Heart right ventricle (tissue), 16 donors: ENCODE data around the gene DNER. TPM values are rescaled to one million over a fixed set of nuclear protein-coding genes. Genes with fewer than 3 reads are reported as not detected.
A peak's percentile ranks its signal among the peaks of the same experiment; 100 is the strongest.

Experiments
- ATAC-seq, 8 donors: fragments of 200-7000 bp; cut with Tn5 transposase; one replicate each; pipeline ENCODE4 v1.9.1; 2020; ENCODE audit warnings: mild to moderate bottlenecking in 8 of 8, moderate library complexity in 8 of 8, moderate number of reproducible peaks in 1 of 8
- DNase-seq, 2 donors: peaks; one replicate each; pipeline ENCODE4 v3.0.0-alpha.2; 2020
- H3K27ac ChIP-seq, 10 donors: fragments of 200-600 bp; sonication (generic) in 2 of 10; one replicate each; pipeline versions ENCODE4 v1.5.0 to v1.8.0; 2020 to 2022; ENCODE audit warnings: mild to moderate bottlenecking in 3 of 10
- H3K27me3 ChIP-seq, 7 donors: fragments of 200-600 bp; one replicate each; pipeline ENCODE4 v1.8.0; 2021 to 2022; ENCODE audit warnings: mild to moderate bottlenecking in 2 of 7
- H3K36me3 ChIP-seq, 9 donors: fragments of 200-600 bp; sonication (generic) in 1 of 9; one replicate each; pipeline versions ENCODE4 v1.5.0 to v1.8.0; 2020 to 2022; ENCODE audit warnings: mild to moderate bottlenecking in 2 of 9
- H3K4me1 ChIP-seq, 9 donors: fragments of 200-600 bp; sonication (generic) in 1 of 9; one replicate each; pipeline versions ENCODE4 v1.5.0 to v1.8.0; 2020 to 2022; ENCODE audit warnings: mild to moderate bottlenecking in 4 of 9
- H3K4me3 ChIP-seq, 10 donors: fragments of 200-600 bp; sonication (generic) in 2 of 10; one replicate each; pipeline versions ENCODE4 v1.5.0 to v1.8.0; 2020 to 2022; ENCODE audit warnings: mild to moderate bottlenecking in 7 of 10, moderate library complexity in 2 of 10
- H3K9me3 ChIP-seq, 11 donors: fragments of 200-600 bp in 10 of 11; sonication (generic) in 2 of 11; one replicate each; pipeline versions ENCODE4 v1.5.0 to v1.8.0; 2013 to 2022; ENCODE audit warnings: mild to moderate bottlenecking in 2 of 11, control low read depth in 1 of 11, moderate library complexity in 1 of 11
- WGBS, 2 donors: extraction: QIAGEN DNeasy Blood & Tissue Kit; methylation state at CpG; one replicate each; pipeline ENCODE4 v1.1.7; 2013; ENCODE audit warnings: inconsistent platforms in 1 of 2; 5-methylcytosine and 5-hydroxymethylcytosine counted together
- intact Hi-C, 10 donors: fragments of 100-400 bp; cut with DNase I; formaldehyde crosslinking; loops; one replicate each; pipeline versions ENCODE4 v1.11.1 to v1.14.2; 2022
- polyA plus RNA-seq, 2 donors: library from polyadenylated mRNA; stranded (reverse); fragments of 200-250 nt; gene quantifications; one replicate each; pipeline ENCODE4 v1.2.3, GENCODE V29; 2013
- total RNA-seq, 10 donors: library from RNA; stranded (reverse); fragmentation: NEBNext Ultra II Directional in 3 of 10; extraction: Animal tissue kit (Norgen Biotek cat#: 25700) in 3 of 10; gene quantifications; one replicate each; pipeline versions ENCODE4 v1.2.1 to v1.2.4, GENCODE V29; 2021 to 2023
- TF ChIP-seq, protein P1 (sequence below), 9 donors: fragments of 200-600 bp; sonication (generic) in 2 of 9; IDR thresholded peaks; one replicate each; pipeline versions ENCODE4 v1.5.0 to v1.8.0; 2021 to 2022; ENCODE audit warnings: antibody characterized with exemption in 9 of 9, mild to moderate bottlenecking in 5 of 9, moderate library complexity in 1 of 9
- donor health status: Arrhythmogenic right ventricular cardiomyopathy.
- donor health status: ischemic (EF 13 %, LVEDD 7.1; RV severe dilation, severe dysfunction).
- donor health status: healthy with polysubstance abuse.
- donor health status: DM: no; HTN: yes; CAD: no.
- donor health status: DM: no; HTN: no; CAD: no.
- donor health status: ischemic (EF 25% LVEDD 6.9; RV normal size, moderate dysfunction).
- donor health status: ischemic (EF 25% LVEDD 5.7; RV mildly dilated, moderate dysfunction).
- donor health status: healthy.
- donor health status: DM: yes; HTN: yes; CAD: no.
- donor health status: Ischemic cardiomyopathy.
- donor health status: ischemic (EF 35%, LVEDD 5.7; RV mildly dilated, moderate dysfunction).
- donor health status: nonischemic (EF 11% LVEDD 7.7; RV severe dilation, severe dysfunction).
- donor health status: DM: yes; HTN: yes; CAD: no.
- donor health status: PGD.
- donor health status: ischemic (EF 29% LVEDD 5.4; RV normal size, mild dysfunction).
- donor health status: nonischemic (EF 23%, LVEDD 6.1; RV moderate dilation, normal function).

DNER gene
- total and polyA plus RNA-seq, 12 donors, result 0.13 to 1.8 (median 0.69) TPM; not detected in 2

GRCh38 chr2:229401171-229401865 is 313.0 kb downstream of the DNER start:
- ATAC-seq (no peak), DNase-seq (no peak)
- peaks cover 0 to 17% (median 6%) of the 10 kb centered on the region in 11 donors for H3K9me3 ChIP-seq
- no peak overlapping the region for H3K27ac ChIP-seq
- WGBS, 2 donors, result 78 to 86% methylated on average over 4 of the region's 4 CpGs
- no peak overlapping the region for H3K4me3 ChIP-seq
- H3K4me1 ChIP-seq, result peaks cover 0 to 10% (median 0%) of the 10 kb centered on the region in 9 donors
- TF ChIP-seq, protein P1, sequence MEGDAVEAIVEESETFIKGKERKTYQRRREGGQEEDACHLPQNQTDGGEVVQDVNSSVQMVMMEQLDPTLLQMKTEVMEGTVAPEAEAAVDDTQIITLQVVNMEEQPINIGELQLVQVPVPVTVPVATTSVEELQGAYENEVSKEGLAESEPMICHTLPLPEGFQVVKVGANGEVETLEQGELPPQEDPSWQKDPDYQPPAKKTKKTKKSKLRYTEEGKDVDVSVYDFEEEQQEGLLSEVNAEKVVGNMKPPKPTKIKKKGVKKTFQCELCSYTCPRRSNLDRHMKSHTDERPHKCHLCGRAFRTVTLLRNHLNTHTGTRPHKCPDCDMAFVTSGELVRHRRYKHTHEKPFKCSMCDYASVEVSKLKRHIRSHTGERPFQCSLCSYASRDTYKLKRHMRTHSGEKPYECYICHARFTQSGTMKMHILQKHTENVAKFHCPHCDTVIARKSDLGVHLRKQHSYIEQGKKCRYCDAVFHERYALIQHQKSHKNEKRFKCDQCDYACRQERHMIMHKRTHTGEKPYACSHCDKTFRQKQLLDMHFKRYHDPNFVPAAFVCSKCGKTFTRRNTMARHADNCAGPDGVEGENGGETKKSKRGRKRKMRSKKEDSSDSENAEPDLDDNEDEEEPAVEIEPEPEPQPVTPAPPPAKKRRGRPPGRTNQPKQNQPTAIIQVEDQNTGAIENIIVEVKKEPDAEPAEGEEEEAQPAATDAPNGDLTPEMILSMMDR (IDR thresholded peaks at IDR 0.05), result no peak
- no peaks in the 10 kb centered on the region for H3K27me3 ChIP-seq
- no peaks in the 10 kb centered on the region for H3K36me3 ChIP-seq
- intact Hi-C loops, result no loop called here

- TF ChIP-seq, protein P1 (IDR thresholded peaks at IDR 0.05), result no peak
- Histone ChIP-seq H3K4me3 (no peak overlapping the region), H3K4me1 (peaks cover 0 to 12% (median 0%) of the 10 kb centered on the region in 9 donors), H3K27me3 (no peaks in the 10 kb centered on the region), H3K9me3 (peaks cover 0 to 36% (median 6%) of the 10 kb centered on the region in 11 donors), H3K27ac (no peak overlapping the region), H3K36me3 (no peaks in the 10 kb centered on the region)
- ATAC-seq (no peak), DNase-seq (no peak)
- intact Hi-C loops, result no loop called here
- 94 to 98% methylated on average over 4 of the region's 4 CpGs for WGBS, 2 donors
Observed at GRCh38 chr2:229393926-229394325, 320.4 kb downstream of the DNER start.

DNA sequence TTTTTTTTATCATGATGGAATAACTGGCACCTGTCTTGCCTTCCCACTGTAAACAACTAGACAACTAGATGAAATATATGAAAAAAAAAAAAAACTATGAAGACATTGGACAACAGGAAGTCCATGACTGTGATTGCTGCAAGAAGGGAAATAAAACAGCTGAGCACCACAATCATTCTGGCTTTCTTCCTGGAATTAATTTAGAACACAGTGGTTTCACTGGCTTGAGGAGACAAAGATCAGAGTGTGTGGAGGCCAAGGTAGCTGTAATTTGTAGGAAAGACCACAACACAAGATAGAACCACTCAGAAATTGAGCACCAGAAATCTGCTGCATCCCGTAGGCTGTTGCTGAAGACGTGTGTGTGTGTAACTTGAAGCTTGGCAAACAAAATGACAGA is 322.2 kb downstream of the DNER start:
- TF ChIP-seq, protein P1 (IDR thresholded peaks at IDR 0.05), result no peak
- 50 to 53% methylated on average over 2 of the region's 2 CpGs for WGBS, 2 donors
- peak in 7 of 8 donors; percentile 30 to 88 (median 72) for ATAC-seq
- Histone ChIP-seq H3K4me1 (peaks cover 0 to 12% (median 0%) of the 10 kb centered on the region in 9 donors), H3K9me3 (peaks cover 0 to 29% (median 6%) of the 10 kb centered on the region in 11 donors), H3K27me3 (no peaks in the 10 kb centered on the region), H3K36me3 (no peaks in the 10 kb centered on the region), H3K27ac (peak overlapping the region in 7 of 10 donors; percentile 3 to 79 (median 39)), H3K4me3 (no peak overlapping the region)
- no peak for DNase-seq
- intact Hi-C loops, result no loop called here

- WGBS, 2 donors, result 72 to 75% methylated on average over 4 of the region's 4 CpGs
- no peak for ATAC-seq
- H3K27ac ChIP-seq, result peak overlapping the region in 1 of 10 donors; percentile 46
Observed at GRCh38 chr2:229388731-229389130, 325.6 kb downstream of the DNER start.

More at GRCh38 chr2:229388731-229389130, 325.6 kb downstream of the DNER start:
- Histone ChIP-seq H3K27me3 (no peaks in the 10 kb centered on the region), H3K9me3 (peaks cover 0 to 40% (median 15%) of the 10 kb centered on the region in 11 donors), H3K36me3 (no peaks in the 10 kb centered on the region), H3K4me1 (peaks cover 0 to 12% (median 0%) of the 10 kb centered on the region in 9 donors), H3K4me3 (no peak overlapping the region)
- intact Hi-C loops, result no loop called here
- TF ChIP-seq, protein P1 (IDR thresholded peaks at IDR 0.05), result no peak
- DNase-seq, result no peak
